Epidermal melanocyte (primary cell): Measurements from ENCODE around the gene CDKL5.
A peak's percentile ranks its signal among the peaks of the same experiment; 100 is the strongest.

Experiments used
- DNase-seq: peaks from one replicate; pipeline ENCODE4 v3.0.0; 2011; ENCODE audit warnings: low spot score; ENCODE audit not compliant: insufficient read length

Gene CDKL5

DNA sequence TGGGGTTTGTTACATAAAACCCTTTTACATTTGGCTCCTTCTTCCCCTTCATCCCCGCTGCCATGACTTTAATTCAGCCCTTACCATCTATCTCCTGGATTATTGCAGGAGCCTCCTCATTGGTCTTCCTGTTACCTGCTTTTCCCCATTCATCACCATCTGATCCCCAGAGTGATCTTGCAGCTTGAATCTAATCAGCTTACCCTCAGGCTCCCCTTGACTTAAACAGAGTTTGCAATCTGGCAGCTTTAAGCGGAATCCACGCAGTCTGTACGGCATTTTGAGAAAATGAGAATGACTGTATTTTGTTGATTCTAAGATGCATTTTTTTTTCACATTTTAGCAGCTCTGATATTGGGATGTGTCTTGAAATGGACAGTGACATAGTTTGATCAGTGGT is 267.1 kb downstream of the CDKL5 start:
- DNase-seq, result no peak

DNA sequence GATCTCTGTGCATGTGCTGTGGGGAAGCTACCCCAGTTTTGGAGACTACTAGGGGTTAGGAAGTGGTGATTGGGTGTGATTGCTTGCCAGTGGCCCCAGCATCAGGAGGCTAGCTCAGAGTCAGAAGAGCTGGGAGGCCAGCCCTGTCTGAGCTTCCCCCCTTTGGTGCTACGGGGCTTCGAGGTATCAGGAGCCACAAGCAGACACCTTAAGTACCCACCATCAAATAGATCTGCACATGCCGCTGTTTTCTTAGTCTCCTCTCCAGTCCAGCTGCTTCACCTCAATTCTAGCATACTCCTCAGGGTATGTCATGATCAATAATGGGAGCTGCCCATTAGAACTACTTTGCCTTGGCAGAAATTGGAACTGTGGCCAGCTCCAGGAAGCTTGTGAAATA is 271.2 kb downstream of the CDKL5 start:
- no peak for DNase-seq

DNA sequence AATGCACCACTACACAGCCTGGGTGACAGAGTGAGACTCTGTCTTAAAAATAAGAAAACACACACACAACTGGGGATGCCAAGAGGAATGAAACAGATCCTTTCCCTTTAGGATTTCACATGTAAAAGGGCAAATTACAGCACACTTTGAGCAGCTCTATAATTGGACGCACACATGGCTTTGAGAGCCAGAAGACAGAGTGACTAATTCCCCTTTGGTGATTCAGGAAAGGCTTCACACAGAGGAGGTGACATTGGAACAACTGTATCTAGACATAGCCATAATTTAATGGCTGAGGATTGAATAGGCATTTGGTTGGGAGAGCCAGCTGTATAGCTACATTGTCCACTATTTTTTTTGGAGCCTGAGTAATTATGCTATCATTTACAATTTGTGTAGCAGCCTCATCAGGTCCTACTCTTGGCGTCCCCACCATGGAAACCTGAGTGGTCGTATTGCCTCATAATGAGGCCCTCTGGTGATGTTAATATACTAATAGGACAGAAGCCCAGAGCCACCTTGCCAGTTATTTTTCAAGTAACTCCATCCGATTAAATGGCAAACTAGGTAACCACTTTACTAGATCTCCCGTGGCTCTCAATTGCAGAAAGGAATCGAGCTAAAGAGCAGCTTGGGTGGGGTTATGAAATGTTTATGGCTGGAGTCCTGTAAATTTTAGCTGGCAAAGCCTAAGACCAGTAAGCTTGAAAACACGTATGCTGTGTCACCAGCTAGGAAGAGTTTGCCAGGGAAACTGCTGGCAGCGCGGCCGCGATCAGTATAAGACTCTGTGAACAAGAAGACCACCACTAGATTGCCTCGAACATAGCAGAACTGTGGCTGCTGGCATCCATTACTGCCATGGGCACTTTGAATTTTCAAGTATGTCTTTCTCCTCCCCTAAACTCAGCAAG is 273.6 kb downstream of the CDKL5 start:
- no peak for DNase-seq

DNA sequence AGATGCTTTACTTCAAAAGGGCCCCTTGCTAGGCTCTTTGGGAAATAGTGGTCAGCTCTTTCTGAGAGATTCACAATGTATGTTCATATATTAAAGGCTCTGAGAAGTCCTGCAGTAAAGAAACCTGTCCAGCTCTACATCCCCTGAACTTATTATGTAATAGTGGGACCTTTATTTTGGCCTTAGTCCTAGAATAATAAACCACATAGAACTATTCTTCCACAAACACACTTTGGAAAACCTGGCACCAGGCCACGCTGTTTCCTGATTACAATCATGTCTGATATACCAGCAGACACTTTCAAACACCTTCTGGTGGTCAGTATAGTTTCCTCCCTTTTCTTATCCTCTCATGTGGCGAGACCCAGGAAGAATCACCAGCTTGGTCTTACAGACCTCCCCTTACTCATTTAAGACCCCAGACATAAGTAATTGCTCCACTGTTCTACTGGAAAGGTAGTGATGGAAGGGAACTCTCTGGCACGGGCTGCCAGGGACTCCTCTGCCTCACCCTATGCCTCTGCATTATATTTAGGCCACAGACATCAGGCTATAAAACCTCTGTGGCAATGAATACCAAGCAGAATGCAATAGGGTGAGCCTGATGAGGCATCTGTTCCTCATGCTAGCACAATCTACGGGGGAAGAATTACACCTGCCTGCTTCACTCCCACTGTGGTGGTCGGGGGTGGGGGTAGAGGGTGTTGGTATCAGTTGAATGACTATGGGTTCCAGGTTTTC is 276.4 kb downstream of the CDKL5 start:
- no peak for DNase-seq

DNA sequence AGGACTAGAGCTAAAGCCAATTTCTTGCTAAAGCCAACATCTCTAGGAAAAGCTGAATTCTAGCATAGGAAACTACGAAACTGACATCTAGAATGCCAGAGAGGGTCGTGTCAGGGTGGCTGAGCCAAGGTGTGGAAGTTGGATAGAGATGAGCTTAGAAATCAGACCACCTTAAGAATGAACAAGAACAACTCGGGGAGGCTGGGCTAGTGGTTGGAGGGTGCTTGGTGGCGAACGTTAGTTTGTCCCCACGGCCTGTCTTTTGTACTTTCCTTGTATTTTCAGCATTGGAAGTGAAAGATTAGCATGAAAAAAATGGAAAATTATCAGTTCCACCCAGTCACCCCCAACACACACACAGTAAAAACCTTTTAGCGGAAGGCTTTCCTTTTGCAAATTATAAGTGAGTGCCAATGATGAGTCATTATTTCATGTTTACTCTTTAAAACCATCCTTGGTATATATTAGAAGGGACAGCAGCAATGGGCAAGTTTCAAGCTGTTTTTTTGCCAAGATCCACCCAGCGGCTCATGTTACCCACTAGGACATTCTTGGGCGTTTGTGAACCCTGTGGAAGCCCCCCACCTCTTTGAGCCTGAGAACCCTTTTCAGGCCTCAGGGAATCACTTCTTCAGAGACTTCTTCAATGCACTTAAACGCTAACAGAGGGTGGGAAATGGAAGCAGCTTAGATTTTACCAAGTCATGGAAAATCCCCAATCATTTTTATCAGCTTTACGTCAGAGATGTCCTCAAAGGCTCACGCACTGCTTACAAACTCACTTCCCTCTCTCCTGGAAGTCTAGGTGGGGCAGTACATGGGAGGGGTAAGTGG is 277.2 kb downstream of the CDKL5 start:
- peak; percentile 17 for DNase-seq
